AG10803 (cell line): ENCODE measurements around the gene CST7.
"Not testable (repeated sequence)": the region's sequence is repeated elsewhere in the genome, so short reads cannot be mapped to it uniquely, and the experiment has no call there.

ENCODE experiments used
- DNase-seq: peaks from one replicate; pipeline ENCODE4 v3.0.0; 2010; ENCODE audit warnings: low read depth
- H3K4me3 ChIP-seq: 2 replicates; pipeline ENCODE4 v1.5.1; 2011; ENCODE audit warnings: mild to moderate bottlenecking, low read length, control low read depth
- TF ChIP-seq, protein P1 (sequence below): conservative IDR thresholded peaks from 2 replicates; pipeline ENCODE4 v1.5.1; 2011; ENCODE audit warnings: mild to moderate bottlenecking, low read length, control low read depth, inconsistent platforms

Gene CST7

DNA sequence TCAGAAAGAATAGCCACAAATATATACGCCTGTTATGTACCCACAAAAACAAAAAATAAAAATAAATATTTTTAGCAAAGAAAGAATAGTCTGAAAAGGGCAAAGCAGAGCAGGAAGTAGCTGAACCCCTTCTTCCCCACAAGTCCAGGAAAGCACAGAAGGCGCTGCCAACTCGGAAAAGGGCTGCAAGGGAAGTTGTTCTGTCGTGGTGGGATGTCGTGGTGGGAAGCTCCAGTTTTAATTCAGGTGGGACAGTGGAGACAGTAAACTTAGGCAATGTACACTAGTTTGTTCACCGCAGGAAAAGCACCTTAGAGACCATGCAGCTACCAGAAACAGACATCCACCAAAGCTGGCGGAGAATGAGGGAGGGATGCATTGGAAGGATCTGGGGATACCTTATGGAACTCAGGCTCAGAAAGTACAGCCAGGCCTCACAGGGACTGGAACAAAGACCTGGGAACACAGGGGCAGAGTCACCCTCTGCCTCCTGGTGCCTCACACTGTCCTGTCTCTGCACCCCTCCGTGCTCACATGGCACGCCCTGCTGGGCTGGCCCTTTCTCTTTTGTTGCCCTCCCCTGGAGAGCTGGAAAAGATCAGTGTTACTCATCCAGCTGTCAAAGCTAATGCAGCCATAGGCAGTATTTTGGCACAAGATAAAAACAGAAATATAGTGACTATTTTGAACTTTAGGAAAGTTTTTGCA, 46.8 kb downstream of the CST7 start:
- TF ChIP-seq, protein P1, sequence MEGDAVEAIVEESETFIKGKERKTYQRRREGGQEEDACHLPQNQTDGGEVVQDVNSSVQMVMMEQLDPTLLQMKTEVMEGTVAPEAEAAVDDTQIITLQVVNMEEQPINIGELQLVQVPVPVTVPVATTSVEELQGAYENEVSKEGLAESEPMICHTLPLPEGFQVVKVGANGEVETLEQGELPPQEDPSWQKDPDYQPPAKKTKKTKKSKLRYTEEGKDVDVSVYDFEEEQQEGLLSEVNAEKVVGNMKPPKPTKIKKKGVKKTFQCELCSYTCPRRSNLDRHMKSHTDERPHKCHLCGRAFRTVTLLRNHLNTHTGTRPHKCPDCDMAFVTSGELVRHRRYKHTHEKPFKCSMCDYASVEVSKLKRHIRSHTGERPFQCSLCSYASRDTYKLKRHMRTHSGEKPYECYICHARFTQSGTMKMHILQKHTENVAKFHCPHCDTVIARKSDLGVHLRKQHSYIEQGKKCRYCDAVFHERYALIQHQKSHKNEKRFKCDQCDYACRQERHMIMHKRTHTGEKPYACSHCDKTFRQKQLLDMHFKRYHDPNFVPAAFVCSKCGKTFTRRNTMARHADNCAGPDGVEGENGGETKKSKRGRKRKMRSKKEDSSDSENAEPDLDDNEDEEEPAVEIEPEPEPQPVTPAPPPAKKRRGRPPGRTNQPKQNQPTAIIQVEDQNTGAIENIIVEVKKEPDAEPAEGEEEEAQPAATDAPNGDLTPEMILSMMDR: no peak

DNA sequence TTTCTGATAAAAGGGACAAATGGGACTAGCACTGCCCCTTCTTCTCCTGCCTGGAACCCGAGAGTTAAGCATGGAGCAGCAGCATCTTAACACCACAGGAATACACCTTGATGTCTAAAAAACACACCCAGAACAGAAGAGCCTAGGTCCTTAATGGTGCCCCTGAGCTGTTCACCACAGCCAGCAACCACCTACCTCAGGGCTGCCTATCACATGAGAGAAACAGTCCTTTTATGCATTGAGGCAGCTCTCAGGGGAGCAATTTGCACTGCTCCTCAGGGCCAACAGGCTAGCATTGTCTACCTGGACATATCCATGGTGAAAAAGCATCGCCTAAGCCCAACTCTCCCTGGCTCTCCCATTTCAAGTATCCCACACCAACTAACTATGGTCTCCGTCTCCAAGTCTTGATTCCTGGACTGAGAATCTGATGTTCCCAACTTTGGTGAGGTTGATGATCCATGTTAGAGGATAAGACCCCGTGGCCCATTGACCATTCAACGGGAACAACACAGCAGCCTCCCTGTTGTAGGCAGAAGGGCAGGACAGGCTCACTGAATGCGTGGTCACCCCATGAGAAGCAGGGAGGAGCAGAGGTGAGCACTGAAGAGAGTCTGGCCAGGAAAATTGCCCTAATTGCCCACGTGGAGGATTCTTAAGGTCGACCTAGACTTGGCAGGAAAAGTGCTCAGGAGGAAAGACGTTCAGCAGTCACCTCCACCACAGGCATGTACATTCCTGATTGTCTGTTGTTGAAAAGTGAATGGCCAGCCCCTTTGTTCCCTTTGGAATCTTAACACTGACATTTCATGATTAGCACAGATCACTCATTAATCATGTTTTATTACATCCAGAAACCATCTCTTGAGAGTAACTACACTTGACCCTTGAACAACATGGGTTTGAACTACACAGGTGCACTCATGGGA, 47.6 kb downstream of the CST7 start:
- TF ChIP-seq, protein P1: no peak
- H3K4me3 ChIP-seq: no peak overlapping the region
- DNase-seq: no peak

More for the DNA sequence above, 46.8 kb downstream of the CST7 start:
- no peak for DNase-seq
- no peak overlapping the region for H3K4me3 ChIP-seq

DNA sequence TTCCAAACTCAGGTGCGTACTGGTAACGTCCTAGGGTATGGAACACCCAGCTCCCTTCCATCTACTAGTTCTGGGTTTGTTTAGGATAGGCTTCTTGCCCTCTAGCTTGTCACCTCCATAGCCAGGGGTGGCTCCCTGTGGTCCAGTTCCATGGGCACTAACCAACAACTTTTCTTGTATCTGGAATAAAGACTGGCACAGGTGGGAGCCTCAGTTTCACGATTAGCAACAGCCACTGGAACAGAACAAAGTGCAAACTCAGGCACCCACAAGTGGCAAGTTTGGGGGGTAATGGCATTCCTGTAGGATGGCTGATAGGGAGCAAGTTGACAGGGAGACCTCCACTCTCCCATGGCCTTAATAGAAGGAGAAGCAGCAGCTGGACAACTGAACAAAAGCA, 49.1 kb downstream of the CST7 start:
- no peak overlapping the region for H3K4me3 ChIP-seq
- TF ChIP-seq, protein P1: no peak
- DNase-seq: no peak

DNA sequence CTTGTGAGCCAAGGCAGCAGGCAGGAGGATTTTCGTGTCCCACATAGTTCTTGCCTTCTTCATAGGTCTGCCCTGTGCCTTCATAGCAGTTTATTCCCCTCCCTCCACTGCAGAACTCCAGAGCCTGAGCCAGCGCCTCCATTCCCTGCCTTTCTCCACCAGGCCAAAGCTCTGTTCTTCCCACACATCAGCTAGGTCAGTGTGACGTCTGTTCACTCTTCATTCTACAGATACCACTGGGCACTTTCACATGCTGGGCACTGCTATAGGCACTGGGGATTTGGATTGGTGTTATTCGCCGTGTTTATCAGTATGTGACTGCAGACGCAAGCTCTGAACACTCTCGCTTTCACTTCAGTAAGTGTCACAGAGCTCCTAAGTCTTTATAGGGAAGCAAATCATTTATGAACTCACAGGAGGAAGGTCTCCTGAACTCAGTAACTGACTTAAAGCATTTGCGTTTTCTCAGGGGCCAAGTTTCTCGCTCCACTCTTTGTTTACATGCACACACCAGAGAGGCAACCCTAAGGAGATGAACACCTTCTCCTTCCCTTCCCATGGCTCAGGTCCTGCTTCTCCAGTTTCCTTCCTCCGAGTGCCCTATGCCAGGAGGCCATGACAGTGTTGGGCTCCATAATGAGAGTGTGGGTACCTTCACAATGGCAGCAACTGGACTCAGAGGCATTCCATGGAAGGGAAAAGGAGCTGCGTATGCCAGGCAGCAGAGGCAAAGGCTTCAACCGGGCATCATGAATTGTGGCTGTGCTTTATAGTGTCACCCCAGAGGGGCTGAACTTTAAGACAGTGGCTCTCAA, 49.8 kb downstream of the CST7 start:
- TF ChIP-seq, protein P1: no peak
- H3K4me3 ChIP-seq: no peak overlapping the region
- peak; percentile 33 for DNase-seq

DNA sequence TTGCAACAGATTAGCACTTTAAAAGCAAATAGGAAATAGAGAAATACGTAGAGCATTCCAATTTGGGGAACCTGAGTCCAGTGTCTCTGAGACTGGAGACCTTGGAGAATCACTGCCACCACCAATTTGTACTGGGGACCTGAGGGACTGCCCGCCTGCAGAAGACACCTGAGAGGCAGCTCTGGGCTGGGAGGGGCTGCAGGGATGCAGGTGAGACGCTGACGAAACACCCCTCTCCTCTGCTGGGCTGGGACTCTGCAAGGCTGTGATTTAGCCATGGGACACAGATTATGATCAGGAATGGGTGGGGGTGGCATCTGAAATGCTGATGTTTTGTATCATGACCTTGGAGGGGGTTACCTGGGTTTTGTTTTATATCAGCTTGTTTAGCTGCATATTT, 50.5 kb downstream of the CST7 start:
- TF ChIP-seq, protein P1: no peak

DNA sequence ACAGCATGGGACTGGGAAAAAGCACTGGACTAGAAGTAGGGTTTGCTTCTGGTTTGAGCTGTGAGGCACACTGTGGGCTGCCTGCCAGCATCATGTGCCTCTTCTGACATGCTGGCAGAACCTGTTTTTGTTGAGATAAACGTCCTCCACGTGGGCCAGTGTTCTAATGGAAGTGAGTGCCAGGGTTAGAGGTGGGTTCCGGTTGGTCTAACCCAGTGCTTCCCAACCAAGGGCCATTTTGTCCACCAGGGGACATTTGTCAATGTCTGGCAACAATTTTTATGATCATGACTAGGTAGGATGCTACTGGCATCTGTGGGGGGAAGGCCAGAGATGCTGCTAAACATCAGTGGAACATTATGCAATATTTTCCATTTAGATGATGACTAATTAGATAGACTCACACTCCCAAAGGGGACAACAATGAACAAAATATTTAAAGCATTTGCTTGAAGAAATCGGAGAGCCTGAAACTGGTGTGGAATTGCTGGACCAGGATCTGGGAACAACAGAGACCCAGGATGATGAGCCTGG, 51.3 kb downstream of the CST7 start:
- peak; percentile 98 for DNase-seq
- H3K4me3 ChIP-seq: no peak overlapping the region
- TF ChIP-seq, protein P1: peak; percentile 27; the same call in 1 of the 2 replicates

More for the DNA sequence above, 50.5 kb downstream of the CST7 start:
- H3K4me3 ChIP-seq: no peak overlapping the region
- DNase-seq: no peak

DNA sequence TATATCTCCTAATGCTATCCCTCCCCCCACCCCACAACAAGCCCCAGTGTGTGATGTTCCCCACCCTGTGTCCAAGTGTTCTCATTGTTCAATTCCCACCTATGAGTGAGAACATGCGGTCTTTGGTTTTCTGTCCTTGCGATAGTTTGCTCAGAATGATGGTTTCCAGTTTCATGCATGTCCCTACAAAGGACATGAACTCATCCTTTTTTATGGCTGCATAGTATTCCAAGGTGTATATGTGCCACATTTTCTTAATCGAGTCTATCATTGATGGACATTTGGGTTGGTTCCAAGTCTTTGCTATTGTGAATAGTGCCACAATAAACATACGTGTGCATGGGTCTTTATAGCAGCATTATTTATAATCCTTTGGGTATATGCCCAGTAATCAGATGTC, 52.3 kb downstream of the CST7 start:
- H3K4me3 ChIP-seq, DNase-seq: not testable (repeated sequence)
